ENCODE data around the gene MFSD12. TPM values are rescaled to one million over a fixed set of nuclear protein-coding genes. Genes with fewer than 3 reads are reported as not detected.
"Not testable (repeated sequence)": the region's sequence is repeated elsewhere in the genome, so short reads cannot be mapped to it uniquely, and the experiment has no call there.

The MFSD12 gene
- total RNA-seq, 1 experiment from 2014 or later: 115 TPM

- DNase-seq (ENCODE audit: low read depth): no peak
These were observed 19.7 kb downstream of the MFSD12 start for GRCh38 chr19:3537438-3538240.

DNA sequence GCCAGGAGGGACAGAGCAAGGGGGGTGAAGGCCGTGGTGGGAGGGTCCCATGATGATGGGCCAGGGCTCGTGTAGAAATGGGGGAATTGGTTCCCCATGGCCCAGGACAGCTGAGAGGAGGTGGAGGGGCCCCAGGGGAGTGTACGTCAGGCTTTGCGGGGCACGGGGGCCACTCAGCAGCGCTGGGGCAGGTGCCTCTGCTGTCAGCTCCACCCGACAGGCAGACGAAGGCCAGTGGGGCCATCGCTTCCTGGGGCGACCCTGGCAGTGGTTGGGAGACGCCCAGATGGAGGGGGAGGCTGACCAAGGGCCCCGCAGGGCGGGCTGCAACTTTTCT, 20.3 kb downstream of the MFSD12 start:
- DNase-seq (ENCODE audit: low read depth): no peak

DNA sequence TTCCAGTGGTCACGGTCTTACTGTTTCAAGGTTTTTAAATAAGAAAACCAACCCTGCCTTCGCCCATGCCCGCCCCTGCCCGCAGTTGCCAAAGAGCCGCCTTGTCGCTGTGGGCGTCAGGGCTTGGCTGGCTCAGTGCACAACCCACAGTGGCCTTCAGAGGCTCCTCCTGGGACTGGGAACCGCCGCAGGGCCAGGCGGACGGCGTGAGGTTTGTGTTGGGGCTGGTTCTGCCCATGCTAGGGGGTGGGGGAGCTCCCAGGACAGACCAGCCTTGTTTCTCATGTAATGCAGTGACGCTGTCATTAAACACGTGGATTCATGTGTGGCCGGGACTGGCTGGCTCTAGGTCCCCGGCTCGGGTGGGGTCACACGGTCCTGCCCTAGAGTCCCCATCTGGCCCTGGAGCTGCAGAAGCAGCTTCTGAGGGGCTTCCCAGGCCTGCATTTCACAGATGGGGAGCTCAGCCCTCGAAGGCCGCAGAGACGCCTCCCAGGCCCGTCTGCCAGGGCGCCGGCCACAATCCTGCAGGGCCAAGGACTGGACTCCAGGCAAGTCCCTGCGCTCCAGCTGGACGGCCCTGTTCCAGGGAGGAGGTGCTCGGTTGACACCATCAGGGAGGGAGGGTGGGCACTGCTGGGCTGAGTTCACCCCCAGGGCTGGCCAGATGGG, 20.8 kb downstream of the MFSD12 start:
- DNase-seq (ENCODE audit: low read depth): no peak

DNA sequence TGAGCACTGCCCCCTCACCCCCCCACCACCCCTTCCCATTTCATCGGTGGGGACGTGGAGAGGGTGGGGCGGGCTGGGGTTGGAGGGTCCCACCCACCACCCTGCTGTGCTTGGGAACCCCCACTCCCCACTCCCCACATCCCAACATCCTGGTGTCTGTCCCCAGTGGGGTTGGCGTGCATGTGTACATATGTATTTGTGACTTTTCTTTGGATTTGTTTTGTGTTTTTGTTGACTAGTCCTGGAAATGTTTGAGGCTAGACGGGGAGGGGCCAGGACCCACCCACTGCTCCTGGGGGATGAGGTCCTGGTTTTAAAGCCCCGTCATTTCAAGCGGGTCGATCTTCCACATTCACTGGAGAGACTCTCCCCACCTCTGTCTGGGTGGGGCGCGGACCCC, 21.4 kb downstream of the MFSD12 start:
- no peak for DNase-seq (ENCODE audit: low read depth)

- DNase-seq (ENCODE audit: low read depth): no peak
These were observed 21.8 kb downstream of the MFSD12 start for GRCh38 chr19:3535563-3535965.

DNA sequence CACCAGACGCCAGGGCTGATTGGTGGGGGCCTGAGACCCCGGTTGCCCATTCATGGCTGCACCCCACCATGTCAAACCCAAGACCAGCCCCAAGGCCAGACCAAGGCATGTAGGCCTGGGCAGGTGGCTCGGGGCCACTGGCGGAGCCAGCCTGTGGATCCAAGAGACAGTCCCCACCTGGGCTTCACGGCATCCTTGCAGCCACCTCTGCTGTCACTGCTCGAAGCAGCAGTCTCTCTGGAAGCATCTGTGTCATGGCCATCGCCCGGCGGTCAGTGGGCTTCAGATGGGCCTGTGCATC, 22.2 kb downstream of the MFSD12 start:
- DNase-seq (ENCODE audit: low read depth): no peak

GRCh38 chr19:3534375-3535234, 22.8 kb downstream of the MFSD12 start:
- DNase-seq (ENCODE audit: low read depth): no peak

DNA sequence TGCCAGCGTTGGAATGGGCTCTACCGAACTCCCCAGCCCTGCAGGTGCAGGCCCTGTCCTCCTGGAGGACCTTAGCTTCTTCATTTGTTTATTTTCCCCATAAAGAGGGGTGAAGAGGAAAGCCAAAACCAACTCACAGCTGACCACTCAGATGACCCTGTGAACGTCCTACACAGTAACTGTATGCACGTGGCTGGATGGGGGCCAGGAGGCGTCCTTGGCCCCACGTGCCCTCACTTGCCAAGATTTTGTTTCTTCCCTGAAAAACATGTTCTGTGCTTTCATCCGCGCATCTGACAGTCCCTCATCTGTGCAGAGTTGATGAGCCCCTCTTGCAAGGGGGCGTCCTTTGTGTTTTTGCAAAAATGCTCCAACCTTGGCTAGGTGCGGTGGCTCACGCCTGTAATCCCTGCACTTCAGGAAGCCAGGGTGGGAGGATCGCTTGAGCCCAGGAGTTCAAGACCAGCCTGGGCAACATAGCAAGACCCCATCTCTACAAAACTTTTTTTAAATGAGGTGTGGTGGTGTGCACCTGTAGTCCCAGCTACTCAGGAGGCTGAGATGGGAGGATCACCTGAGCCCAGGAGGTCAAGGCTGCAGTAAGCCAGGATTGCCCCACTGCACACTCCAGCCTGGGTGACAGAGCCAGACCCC, 23.7 kb downstream of the MFSD12 start:
- no peak for DNase-seq (ENCODE audit: low read depth)

DNA sequence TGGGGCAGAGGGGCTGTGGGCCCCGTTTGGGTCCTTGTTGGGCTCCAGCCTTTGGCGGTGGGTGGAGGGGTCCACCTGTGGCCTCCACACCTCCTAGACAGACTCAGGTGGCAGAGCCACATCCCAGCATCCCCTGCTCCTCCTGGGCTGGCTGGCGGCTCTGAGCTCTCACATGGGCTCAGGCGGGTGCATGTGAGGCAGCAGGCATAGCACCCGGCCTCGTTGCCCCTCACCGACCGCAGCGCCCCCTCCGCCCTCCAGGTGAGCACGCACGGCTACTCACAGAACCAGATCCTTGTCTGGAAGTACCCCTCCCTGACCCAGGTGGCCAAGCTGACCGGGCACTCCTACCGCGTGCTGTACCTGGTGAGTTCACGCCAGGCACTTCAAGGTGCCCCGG, 24.4 kb downstream of the MFSD12 start:
- no peak for DNase-seq (ENCODE audit: low read depth)

DNA sequence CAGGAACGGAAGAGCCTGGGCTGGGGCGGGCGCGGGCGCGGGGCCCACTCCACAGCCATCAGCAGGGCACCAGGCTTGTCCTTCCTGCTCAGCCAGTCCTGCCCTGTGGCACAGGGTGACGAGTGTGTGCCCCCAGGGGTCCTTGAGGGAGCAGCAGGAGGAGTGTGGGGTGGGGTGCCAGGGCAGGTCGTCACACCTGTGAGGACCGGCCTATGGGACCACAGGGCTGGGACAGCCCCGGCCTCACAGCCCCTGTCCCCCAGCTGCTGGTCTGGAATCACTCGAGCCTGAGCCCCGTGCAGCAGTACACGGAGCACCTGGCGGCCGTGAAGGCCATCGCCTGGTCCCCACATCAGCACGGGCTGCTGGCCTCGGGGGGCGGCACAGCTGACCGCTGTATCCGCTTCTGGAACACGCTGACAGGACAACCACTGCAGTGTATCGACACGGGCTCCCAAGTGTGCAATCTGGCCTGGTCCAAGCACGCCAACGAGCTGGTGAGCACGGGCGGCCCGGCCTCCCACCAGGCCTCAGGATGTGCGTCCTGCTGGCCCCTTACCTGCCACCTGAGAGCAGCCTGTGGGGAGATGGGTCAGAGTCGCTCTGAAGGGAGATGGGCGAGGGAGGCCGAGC, 25.1 kb downstream of the MFSD12 start:
- no peak for DNase-seq (ENCODE audit: low read depth)

DNA sequence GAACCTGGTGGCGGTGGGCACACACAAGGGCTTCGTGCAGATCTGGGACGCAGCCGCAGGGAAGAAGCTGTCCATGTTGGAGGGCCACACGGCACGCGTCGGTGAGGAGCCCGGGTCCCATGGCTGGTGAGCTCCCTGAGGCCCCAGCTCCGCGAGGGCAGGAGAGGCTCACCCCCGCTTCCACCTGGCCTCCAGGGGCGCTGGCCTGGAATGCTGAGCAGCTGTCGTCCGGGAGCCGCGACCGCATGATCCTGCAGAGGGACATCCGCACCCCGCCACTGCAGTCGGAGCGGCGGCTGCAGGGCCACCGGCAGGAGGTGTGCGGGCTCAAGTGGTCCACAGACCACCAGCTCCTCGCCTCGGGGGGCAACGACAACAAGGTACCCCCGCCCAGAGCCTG, 25.7 kb downstream of the MFSD12 start:
- DNase-seq (ENCODE audit: low read depth): no peak

DNA sequence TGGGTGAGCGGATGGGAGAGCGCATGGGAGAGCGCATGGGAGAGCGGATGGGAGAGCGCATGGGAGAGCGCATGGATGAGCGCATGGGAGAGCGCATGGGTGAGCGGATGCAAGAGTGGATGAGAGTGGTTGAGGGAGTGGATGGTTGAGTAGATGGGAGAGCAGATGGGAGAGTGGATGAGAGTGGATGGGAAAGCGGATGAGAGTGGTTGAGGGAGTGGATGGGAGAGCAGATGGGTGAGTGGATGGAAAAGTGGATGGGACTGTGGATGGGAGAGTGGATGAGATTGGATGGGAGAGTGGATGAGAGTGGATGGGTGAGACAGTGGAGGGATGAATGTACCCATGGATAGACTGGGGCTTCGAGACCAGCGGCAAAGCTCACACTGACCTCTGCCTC, 27.0 kb downstream of the MFSD12 start:
- no peak for DNase-seq (ENCODE audit: low read depth)

DNA sequence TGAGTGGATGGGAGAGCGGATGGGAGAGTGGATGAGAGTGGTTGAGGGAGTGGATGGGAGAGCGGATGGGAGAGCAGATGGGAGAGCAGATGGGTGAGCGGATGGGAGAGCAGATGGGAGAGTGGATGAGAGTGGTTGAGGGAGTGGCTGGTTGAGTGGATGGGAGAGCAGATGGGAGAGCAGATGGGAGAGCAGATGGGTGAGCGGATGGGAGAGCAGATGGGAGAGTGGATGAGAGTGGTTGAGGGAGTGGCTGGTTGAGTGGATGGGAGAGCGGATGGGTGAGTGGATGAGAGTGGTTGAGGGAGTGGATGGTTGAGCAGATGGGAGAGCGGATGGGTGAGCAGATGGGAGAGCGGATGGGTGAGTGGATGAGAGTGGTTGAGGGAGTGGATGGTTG, 28.1 kb downstream of the MFSD12 start:
- not testable (repeated sequence) for DNase-seq (ENCODE audit: low read depth)

GRCh38 chr19:3528539-3529211, 28.7 kb downstream of the MFSD12 start:
- no peak for DNase-seq (ENCODE audit: low read depth)

- DNase-seq (ENCODE audit: low read depth): no peak
These were observed 29.3 kb downstream of the MFSD12 start for GRCh38 chr19:3528080-3528479.

DNA sequence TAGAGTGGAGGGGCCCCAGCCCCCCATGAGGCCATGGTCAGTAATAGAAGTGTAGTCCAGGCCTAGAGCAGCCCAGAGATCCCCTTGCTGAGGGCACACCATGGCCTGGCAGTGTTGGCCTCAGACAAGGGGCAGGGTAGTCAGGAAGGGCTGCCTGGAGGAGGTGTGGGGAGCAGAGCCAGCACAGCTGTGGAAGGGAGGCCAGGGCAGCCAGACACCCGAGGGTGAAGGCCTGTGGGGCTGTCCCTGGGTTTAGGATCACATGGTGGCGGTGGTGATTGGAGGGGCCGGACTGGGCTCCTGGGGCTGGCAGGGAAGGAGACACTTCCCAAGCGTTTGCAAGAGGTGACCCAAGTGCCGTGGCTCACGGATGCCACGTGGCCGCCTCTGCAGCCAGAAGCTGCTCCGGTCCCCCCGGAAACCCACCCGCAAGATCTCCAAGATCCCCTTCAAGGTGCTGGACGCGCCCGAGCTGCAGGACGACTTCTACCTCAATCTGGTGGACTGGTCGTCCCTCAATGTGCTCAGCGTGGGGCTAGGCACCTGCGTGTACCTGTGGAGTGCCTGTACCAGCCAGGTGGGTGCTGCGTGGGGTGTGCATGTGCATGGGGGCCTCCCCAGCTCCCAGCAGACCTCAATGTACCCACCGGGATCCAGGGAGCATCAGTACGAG, 30.0 kb downstream of the MFSD12 start:
- no peak for DNase-seq (ENCODE audit: low read depth)

- no peak for DNase-seq (ENCODE audit: low read depth)
These were observed 30.7 kb downstream of the MFSD12 start for GRCh38 chr19:3526507-3527237.

DNA sequence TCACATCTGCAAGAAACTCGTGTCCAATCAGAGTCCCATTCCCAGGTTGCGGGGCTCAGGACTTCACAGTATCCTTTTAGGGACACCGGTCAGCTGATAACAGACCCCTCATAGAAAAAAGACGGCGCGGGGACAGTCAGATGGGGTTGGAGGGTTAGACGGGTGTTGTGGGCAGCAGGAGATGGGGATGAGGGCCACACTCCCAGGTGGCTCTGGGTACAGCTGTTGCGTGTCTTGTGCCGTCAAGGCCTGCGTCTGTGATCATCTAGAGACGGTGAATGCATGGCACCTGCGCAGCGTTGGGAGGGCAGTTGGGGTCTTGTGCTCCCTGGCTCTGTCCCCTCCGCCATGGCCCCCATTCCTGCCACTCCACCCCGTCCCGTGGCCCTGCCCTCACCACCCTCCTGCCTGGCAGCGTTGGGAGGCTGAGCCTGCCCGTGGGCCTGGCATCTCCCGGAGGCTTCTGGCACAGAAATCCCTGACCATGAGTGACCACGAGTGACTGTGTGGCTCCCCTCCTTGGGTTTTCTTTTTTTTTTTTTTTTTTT, 32.4 kb downstream of the MFSD12 start:
- DNase-seq (ENCODE audit: low read depth): no peak

DNA sequence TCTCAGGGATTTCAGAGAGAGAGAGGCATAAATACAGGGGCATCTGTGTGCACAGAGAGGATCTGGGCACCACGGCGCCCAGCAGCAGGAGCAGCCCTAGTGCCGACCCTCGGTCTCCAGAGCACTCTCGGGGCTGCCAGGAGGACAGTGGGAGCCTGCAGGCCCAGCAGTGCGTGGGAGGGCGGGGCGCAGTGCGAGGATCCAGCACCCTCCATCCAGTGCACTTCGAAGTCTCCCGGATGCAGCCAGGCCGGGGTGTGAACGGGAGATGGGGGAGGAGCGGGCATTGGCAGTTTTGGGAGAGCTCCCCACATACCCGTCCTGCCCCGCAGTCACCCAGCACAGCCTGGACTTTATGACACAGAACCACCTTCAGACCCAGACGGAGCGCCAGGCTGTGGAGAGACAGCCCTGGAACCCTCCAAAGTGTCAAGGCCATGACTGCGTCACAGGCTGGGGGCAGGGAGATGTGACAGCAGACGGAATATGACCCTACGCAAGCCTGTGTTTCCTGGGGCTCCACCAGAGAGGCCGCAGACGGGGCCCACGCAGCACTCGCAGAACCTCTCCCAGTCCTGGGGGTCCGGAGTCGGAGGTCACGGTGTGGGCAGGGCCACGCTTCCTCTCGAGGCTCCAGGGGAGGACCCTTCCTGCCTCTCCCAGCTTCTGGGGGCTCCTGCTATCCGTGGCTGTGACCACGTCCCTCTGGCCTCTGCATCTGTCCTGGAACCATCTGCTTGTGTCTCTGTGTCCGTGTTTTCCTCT, 33.1 kb downstream of the MFSD12 start:
- DNase-seq (ENCODE audit: low read depth): no peak
